OCI-LY3 (cell line): ENCODE results near the gene EXOC3L1.

Experiments used
- CTCF ChIP-seq: fragments of 200-600, 300-600 bp; sonication (generic); IDR thresholded peaks from 2 replicates; pipeline ENCODE4 v1.5.1; 2014; ENCODE audit warnings: antibody characterized with exemption, low read length, low read depth
- EZH2phosphoT487 ChIP-seq: fragments of 200-600 bp; shearing (Covaris generic); IDR thresholded peaks from 2 replicates; pipeline ENCODE4 v1.6.1; 2018; ENCODE audit warnings: antibody characterized with exemption, mixed run types, low read depth

GRCh38 chr16:67162506-67163163 lies 27.3 kb downstream of the EXOC3L1 start:
- TF ChIP-seq CTCF (no peak), EZH2phosphoT487 (no peak)
